Astrocyte (in vitro differentiated cells and primary cell): ENCODE results near the gene AURKAIP1.

Source experiments
- EZH2 ChIP-seq: IDR thresholded peaks from 2 replicates; pipeline ENCODE4 v1.6.1; 2012; ENCODE audit warnings: mild to moderate bottlenecking, low read length, inconsistent platforms; ENCODE audit not compliant: insufficient read depth
- TF ChIP-seq, protein P1 (sequence below): IDR thresholded peaks from 2 replicates; pipeline ENCODE4 v1.5.1; 2011; ENCODE audit warnings: low read depth, mild to moderate bottlenecking, inconsistent platforms, low read length, moderate library complexity; ENCODE audit not compliant: insufficient read depth

DNA sequence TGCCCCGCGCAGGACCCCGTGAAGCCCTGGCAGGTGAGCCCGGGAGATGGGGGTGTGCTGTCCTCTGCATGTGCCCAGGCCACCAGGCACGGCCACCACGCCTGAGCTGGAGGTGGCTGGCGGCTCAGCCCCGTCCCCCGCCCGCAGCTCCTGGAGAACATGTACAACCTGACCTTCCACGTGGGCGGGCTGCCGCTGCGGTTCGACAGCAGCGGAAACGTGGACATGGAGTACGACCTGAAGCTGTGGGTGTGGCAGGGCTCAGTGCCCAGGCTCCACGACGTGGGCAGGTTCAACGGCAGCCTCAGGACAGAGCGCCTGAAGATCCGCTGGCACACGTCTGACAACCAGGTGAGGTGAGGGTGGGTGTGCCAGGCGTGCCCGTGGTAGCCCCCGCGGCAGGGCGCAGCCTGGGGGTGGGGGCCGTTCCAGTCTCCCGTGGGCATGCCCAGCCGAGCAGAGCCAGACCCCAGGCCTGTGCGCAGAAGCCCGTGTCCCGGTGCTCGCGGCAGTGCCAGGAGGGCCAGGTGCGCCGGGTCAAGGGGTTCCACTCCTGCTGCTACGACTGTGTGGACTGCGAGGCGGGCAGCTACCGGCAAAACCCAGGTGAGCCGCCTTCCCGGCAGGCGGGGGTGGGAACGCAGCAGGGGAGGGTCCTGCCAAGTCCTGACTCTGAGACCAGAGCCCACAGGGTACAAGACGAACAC lies 42.1 kb downstream of the AURKAIP1 start:
- TF ChIP-seq, protein P1, sequence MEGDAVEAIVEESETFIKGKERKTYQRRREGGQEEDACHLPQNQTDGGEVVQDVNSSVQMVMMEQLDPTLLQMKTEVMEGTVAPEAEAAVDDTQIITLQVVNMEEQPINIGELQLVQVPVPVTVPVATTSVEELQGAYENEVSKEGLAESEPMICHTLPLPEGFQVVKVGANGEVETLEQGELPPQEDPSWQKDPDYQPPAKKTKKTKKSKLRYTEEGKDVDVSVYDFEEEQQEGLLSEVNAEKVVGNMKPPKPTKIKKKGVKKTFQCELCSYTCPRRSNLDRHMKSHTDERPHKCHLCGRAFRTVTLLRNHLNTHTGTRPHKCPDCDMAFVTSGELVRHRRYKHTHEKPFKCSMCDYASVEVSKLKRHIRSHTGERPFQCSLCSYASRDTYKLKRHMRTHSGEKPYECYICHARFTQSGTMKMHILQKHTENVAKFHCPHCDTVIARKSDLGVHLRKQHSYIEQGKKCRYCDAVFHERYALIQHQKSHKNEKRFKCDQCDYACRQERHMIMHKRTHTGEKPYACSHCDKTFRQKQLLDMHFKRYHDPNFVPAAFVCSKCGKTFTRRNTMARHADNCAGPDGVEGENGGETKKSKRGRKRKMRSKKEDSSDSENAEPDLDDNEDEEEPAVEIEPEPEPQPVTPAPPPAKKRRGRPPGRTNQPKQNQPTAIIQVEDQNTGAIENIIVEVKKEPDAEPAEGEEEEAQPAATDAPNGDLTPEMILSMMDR, result no peak
- TF ChIP-seq EZH2, result no peak
